GM18861 (cell line): ENCODE results near the gene SLC8A2.
A peak's percentile ranks its signal among the peaks of the same experiment; 100 is the strongest.

Experiments used
- ATAC-seq: cut with Tn5 transposase; IDR thresholded peaks from one replicate; pipeline ENCODE4 v1.9.1; 2021; ENCODE audit not compliant: unreplicated experiment

SLC8A2 gene, protein sequence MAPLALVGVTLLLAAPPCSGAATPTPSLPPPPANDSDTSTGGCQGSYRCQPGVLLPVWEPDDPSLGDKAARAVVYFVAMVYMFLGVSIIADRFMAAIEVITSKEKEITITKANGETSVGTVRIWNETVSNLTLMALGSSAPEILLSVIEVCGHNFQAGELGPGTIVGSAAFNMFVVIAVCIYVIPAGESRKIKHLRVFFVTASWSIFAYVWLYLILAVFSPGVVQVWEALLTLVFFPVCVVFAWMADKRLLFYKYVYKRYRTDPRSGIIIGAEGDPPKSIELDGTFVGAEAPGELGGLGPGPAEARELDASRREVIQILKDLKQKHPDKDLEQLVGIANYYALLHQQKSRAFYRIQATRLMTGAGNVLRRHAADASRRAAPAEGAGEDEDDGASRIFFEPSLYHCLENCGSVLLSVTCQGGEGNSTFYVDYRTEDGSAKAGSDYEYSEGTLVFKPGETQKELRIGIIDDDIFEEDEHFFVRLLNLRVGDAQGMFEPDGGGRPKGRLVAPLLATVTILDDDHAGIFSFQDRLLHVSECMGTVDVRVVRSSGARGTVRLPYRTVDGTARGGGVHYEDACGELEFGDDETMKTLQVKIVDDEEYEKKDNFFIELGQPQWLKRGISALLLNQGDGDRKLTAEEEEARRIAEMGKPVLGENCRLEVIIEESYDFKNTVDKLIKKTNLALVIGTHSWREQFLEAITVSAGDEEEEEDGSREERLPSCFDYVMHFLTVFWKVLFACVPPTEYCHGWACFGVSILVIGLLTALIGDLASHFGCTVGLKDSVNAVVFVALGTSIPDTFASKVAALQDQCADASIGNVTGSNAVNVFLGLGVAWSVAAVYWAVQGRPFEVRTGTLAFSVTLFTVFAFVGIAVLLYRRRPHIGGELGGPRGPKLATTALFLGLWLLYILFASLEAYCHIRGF

GRCh38 chr19:47471733-47472457, at the start of gene SLC8A2:
TSS of gene SLC8A2 (minus strand) at chr19:47471893. CDS start at chr19:47466403, 5,490 bp downstream.
- no peak for ATAC-seq

DNA sequence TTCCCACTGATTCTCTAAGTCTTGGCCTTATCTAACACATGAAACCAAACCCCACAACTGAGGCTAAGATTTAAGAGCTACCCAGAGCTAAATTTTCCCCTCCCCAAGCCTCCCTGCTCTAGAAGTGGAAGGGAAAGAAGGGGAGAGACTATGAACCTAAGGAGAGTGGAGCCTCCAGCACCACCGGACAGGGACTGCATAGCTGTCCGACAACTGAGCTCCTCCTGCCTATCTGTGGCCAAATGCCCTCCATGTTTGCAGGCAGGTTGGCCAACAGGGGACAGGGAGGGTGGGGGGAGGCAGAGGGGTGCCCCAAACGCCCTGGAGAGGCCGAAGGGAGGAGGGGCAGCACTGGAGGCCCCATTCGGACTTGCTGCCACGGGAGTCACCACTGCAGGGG, 49.1 kb upstream of the SLC8A2 start:
- no peak for ATAC-seq

- no peak for ATAC-seq
Observed at GRCh38 chr19:47520343-47520806, 48.7 kb upstream of the SLC8A2 start.

GRCh38 chr19:47518854-47519253, 47.2 kb upstream of the SLC8A2 start:
- ATAC-seq = no peak

GRCh38 chr19:47518139-47518538, 46.4 kb upstream of the SLC8A2 start:
- ATAC-seq = no peak

DNA sequence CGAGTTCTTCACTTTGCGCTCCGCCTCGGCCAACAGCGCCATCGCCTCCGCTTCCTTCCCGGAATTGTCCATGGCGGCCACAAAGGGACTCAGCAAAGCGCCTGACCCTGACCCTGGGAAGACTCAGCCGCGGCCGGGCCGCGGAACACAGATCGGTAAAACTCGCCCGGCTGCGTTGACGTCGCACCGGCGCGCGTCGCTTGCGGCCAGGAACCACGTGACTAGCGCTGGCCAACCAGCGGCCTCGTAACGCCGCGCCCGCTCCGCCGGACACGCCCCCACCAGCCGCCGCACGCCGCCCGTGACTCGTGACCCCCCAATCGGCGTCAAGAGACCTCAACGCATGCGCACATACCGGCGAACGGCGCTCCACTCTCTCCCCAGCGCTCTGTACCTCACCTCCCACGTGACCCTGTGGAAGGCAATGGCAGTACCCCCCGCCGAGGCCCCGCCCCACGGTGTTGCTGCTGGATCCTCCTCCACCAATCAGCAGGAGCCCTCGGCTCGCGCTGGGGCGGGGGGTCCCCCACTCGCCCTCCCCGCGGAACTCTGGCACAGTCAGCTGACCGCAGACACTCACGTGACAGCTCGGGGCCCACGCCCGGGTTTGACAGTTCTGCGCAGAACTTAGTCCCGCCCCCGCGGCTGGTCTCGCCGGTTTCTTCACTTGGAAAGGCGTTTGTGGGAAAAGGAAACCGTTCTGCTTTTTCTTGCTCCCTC, 43.3 kb upstream of the SLC8A2 start, which contains the start of gene NAPA:
TSS of gene NAPA (minus strand) at position 195 of the 720 bp plus-strand sequence. CDS start at position 72, 123 bp downstream.
- ATAC-seq = peak; percentile 61

GRCh38 chr19:47514151-47514868, 42.6 kb upstream of the SLC8A2 start:
- no peak for ATAC-seq

- ATAC-seq = no peak
Observed at GRCh38 chr19:47512948-47513319, 41.2 kb upstream of the SLC8A2 start.

DNA sequence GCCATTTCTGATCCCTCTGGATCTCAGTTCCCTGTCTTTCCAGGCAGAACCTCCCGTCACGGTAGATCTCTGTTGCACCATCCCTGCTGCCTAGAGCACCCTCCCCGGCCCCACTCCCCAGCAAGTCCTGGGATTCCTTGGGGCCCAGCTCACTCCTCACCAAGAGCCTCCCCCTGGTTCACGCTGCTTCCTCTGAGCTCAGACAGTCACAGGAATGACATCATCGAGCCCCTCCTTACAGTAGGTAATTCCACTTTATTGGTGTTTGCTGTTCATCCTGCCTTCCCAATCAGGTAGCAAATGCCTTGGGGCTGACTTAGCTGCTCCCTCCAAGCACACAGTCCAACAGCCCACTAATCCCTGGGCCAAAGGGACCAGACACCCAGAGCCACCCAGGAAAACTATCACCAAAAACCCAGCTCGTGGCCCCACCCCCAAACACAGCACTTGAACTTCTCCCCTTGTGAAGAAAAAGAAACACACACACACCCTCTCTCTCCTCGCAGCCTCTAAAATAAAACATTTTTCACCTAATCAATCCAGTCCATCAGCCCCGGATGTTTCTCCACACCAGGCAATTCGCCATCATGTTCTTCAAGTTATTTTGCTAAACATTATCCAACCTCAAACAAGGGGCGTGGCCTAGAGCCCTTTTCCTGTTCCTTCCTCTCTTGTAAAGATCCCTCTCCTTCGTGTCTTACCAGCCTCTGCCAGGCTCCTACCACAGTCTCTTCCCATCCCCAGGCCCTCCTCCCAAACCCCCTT, 40.7 kb upstream of the SLC8A2 start:
- ATAC-seq = no peak

DNA sequence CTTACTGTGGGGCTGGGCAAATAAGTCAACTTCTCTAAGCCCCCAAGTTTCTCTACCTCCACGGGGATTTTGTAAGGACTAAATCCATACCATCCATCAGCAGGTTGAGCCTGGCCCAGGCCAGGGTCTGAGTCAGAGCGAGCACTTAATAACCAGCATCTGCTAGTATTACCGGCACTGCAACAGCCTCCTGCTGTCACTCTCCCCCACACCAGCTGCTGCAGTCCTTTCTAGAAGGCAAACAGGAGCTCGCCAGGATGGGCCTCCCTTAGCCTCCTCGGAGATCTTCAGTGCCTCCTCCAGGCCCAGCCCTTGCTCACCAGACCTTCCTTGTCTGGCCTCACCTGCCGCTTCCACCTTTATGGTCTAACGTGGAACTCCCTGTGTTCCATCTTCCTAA, 40.0 kb upstream of the SLC8A2 start:
- no peak for ATAC-seq

- no peak for ATAC-seq
Observed at GRCh38 chr19:47511128-47511517, 39.4 kb upstream of the SLC8A2 start.

- no peak for ATAC-seq
Observed at GRCh38 chr19:47510516-47511127, 38.9 kb upstream of the SLC8A2 start.

DNA sequence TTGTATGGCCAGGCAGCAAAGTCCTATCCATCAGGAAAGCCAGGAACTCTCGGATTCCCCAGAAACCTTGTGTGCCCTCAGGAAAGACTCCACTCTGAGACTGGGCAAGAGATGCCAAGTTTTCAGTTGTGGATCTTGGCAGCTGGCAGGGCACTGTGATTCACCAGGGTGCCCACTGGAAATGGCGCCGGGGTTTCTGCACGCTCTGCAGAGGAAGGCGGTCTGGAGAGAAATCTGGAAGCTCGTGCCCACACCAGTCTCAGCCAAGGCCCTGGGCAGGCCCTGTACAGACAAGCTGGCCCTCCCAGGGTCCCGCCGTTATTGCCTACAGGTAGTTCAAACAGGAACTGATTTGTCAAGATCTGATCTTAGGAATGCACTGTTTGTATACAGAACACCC, 38.3 kb upstream of the SLC8A2 start:
- no peak for ATAC-seq

DNA sequence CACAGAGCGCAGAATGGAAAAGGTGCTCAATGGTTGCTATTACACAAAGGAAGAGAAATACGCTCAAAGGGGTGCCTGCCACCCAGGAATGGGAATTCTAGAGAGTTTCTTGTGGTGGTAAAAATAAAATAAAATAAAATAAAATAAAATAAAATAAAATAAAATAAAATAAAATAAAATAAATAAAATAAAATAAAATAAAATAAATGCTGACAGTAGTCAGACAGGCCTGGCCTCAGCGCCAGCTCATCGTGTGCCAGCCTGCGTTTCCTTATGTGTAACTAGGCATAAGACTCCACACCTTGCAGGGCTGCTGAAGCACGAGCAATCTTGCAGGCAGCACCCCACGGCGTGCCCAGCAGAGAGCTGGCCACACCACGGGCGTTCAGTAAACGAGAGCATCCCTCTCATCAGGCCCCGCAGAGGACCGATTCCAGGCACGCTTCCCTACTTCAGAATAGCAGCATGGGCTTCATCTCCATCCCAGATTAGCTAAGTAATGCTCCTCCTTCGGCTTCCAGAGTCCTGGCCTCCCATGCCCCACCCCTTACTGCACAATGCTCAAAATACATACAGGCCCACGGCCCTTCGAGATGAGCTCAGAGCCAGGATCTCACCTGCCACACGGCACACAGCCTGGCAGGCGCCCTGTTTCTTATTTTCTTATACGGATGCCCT, 37.6 kb upstream of the SLC8A2 start:
- ATAC-seq = no peak

GRCh38 chr19:47508721-47509120, 37.0 kb upstream of the SLC8A2 start:
- no peak for ATAC-seq

GRCh38 chr19:47507924-47508553, 36.3 kb upstream of the SLC8A2 start:
- no peak for ATAC-seq

GRCh38 chr19:47507012-47507411, 35.3 kb upstream of the SLC8A2 start:
- ATAC-seq = no peak

DNA sequence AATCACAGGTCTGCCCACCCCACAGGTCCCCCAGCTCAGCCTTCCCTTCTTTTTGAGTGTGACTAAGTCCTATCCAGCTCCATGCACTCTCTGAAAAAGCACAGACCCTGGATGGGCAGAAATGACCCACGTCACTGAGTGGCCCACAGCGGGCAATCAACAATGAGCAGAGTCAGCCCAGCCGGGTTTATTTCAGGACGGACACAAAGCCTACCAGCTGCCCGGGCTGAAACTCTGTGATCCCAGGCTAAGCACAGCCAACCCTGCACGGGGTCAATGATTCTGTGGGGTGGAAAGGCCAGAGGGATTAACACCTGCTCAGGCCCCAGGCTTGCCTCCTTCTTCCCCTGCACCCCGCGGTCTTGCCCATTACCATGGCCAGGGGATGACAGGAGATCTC, 34.8 kb upstream of the SLC8A2 start:
- no peak for ATAC-seq
